GM23338 (cell line): ENCODE measurements around the gene SMG7. TPM values are rescaled to one million over a fixed set of nuclear protein-coding genes. Genes with fewer than 3 reads are reported as not detected.

Experiments used
- ATAC-seq: fragments of 200-7000 bp; cut with Tn5 transposase; 3 replicates; pipeline ENCODE4 v1.9.1; 2020
- DNase-seq: peaks from one replicate; pipeline ENCODE4 v3.0.0-alpha.2; 2015; ENCODE audit warnings: low spot score
- H2AFZ ChIP-seq: fragments of 200-600 bp; sonication (generic); 2 replicates; pipeline ENCODE4 v1.8.0; 2016; ENCODE audit warnings: antibody characterized with exemption, mild to moderate bottlenecking, moderate library complexity
- H3F3A ChIP-seq: fragments of 200-600 bp; sonication (generic); replicated peaks from 2 replicates; pipeline ENCODE4 v1.8.0; 2017; ENCODE audit warnings: antibody characterized with exemption, mixed run types, low read depth
- H3K27ac ChIP-seq: fragments of 200-600 bp; sonication (generic); 2 replicates; pipeline ENCODE4 v1.6.1; 2016; ENCODE audit warnings: low read depth
- H3K27me3 ChIP-seq: fragments of 200-600 bp; sonication (generic); 2 replicates; pipeline ENCODE4 v1.8.0; 2016; ENCODE audit warnings: mild to moderate bottlenecking, mixed run types, moderate library complexity; ENCODE audit not compliant: insufficient read depth
- H3K36me3 ChIP-seq: fragments of 200-600 bp; sonication (generic); 2 replicates; pipeline ENCODE4 v1.8.0; 2016; ENCODE audit warnings: mild to moderate bottlenecking; ENCODE audit not compliant: insufficient read depth
- H3K4me1 ChIP-seq: fragments of 200-600 bp; sonication (generic); 2 replicates; pipeline ENCODE4 v1.8.0; 2016; ENCODE audit warnings: mild to moderate bottlenecking, moderate library complexity; ENCODE audit not compliant: insufficient read depth
- H3K4me2 ChIP-seq: fragments of 200-600 bp; sonication (generic); 2 replicates; pipeline ENCODE4 v1.7.1; 2017; ENCODE audit warnings: mixed run types
- H3K4me3 ChIP-seq: fragments of 200-600 bp; sonication (generic); 2 replicates; pipeline ENCODE4 v1.6.1; 2016; ENCODE audit warnings: mixed run types
- H3K79me2 ChIP-seq: fragments of 200-600 bp; sonication (generic); replicated peaks from 2 replicates; pipeline ENCODE4 v1.8.0; 2017; ENCODE audit warnings: mild to moderate bottlenecking; ENCODE audit not compliant: insufficient read depth
- H3K9me2 ChIP-seq: fragments of 200-600 bp; sonication (generic); 2 replicates; pipeline ENCODE4 v1.8.0; 2017; ENCODE audit not compliant: insufficient read depth
- H4K20me1 ChIP-seq: fragments of 200-600 bp; sonication (generic); replicated peaks from 2 replicates; pipeline ENCODE4 v1.8.0; 2017; ENCODE audit warnings: mild to moderate bottlenecking; ENCODE audit not compliant: insufficient read depth
- H3K27ac Mint-ChIP-seq: 2 replicates; pipeline ENCODE4 v1.8.0; 2020; ENCODE audit warnings: inconsistent platforms, mild to moderate bottlenecking, moderate library complexity, mixed read lengths
- H3K27me3 Mint-ChIP-seq: 3 replicates; pipeline ENCODE4 v1.8.0; 2022; ENCODE audit warnings: low read depth, mild to moderate bottlenecking, moderate library complexity, mixed read lengths, inconsistent platforms; ENCODE audit not compliant: insufficient read depth, poor library complexity
- H3K36me3 Mint-ChIP-seq: 3 replicates; pipeline ENCODE4 v1.8.0; 2021; ENCODE audit warnings: low read depth, mild to moderate bottlenecking, inconsistent platforms, moderate library complexity, mixed read lengths
- H3K4me1 Mint-ChIP-seq: 3 replicates; pipeline ENCODE4 v1.8.0; 2020; ENCODE audit warnings: mild to moderate bottlenecking, inconsistent platforms, mixed read lengths
- H3K4me3 Mint-ChIP-seq: 3 replicates; pipeline ENCODE4 v1.8.0; 2021; ENCODE audit warnings: moderate library complexity, mild to moderate bottlenecking, inconsistent platforms, mixed read lengths
- H3K9me3 Mint-ChIP-seq: 3 replicates; pipeline ENCODE4 v1.8.0; 2020; ENCODE audit warnings: moderate library complexity, mild to moderate bottlenecking, inconsistent platforms, mixed read lengths
- CREB1 ChIP-seq: fragments of 250-450 bp; sonication (Bioruptor Pico); IDR thresholded peaks from 2 replicates; pipeline ENCODE4 v1.5.0; 2020; ENCODE audit warnings: low read depth, mild to moderate bottlenecking, moderate library complexity
- JUNB ChIP-seq: IDR thresholded peaks from one replicate; pipeline ENCODE4 v1.6.1; 2016; ENCODE audit warnings: antibody characterized with exemption; ENCODE audit not compliant: unreplicated experiment
- NANOG ChIP-seq: IDR thresholded peaks from 2 replicates; pipeline ENCODE4 v1.6.1; 2016; ENCODE audit warnings: antibody characterized with exemption, borderline replicate concordance
- STAT1 ChIP-seq: IDR thresholded peaks from one replicate; pipeline ENCODE4 v1.6.1; 2016; ENCODE audit warnings: antibody characterized with exemption; ENCODE audit not compliant: unreplicated experiment
- ZNF114 ChIP-seq: fragments of 250-450 bp; sonication (Bioruptor Pico); IDR thresholded peaks from 2 replicates; pipeline ENCODE4 v1.5.0; 2020; ENCODE audit warnings: mild to moderate bottlenecking, moderate library complexity
- polyA plus RNA-seq: library from polyadenylated mRNA; unstranded; fragments of >200 nt; fragmentation: Nextera tagmentation; extraction: Ambion mirVana; gene quantifications from 2 replicates; pipeline ENCODE4 v1.2.1, GENCODE V29; 2016
- total RNA-seq: library from RNA; depleted of rRNA; stranded (reverse); fragments of >200 nt; shearing (Covaris generic); gene quantifications from 2 replicates; pipeline ENCODE4 v1.2.3, GENCODE V29; 2014
- TF ChIP-seq, protein P1 (sequence below): IDR thresholded peaks from one replicate; pipeline ENCODE4 v1.6.1; 2018; ENCODE audit warnings: antibody characterized with exemption; ENCODE audit not compliant: unreplicated experiment
- TF ChIP-seq, protein P2 (sequence below), 2 experiments: fragments of 200-600 bp in 1 of 2; sonication (generic) in 1 of 2; conservative IDR thresholded peaks; 2 replicates each; pipeline versions ENCODE4 v1.5.1 to v1.6.1; 2016 to 2017; ENCODE audit warnings: antibody characterized with exemption in 2 of 2, low read depth in 2 of 2, mild to moderate bottlenecking in 2 of 2, moderate library complexity in 1 of 2
- TF ChIP-seq, protein P3 (sequence below): fragments of 250-450 bp; sonication (Bioruptor Pico); IDR thresholded peaks from 2 replicates; pipeline ENCODE4 v1.5.0; 2020; ENCODE audit warnings: mild to moderate bottlenecking, moderate library complexity

SMG7 gene
- total and polyA plus RNA-seq, 2 experiments from 2014 or later = 33.0 to 79.4 TPM

DNA sequence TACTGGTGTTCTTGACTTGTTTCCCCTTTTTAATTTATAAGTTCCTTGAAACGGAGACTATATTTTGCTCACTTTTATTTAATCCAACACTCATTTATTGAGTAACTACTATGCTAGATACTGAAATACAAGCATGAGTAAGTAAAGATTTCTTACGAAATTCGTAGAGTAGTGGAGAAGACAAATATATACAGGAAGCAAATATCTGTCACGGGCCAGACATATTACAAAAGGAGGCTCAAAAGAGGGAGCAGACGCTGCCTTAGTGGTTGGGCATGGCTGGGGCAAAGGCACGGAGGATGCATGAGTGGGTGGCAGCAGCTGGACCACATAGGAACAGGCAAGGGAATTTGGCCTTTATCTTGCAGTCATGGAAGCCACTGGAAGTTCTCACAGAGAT is 111.2 kb downstream of the SMG7 start:
- Histone ChIP-seq H3K27me3 (no peaks in the 10 kb centered on the region), H4K20me1 (no peaks in the 10 kb centered on the region), H3K4me2 (no peak overlapping the region), H2AFZ (no peak overlapping the region), H3K27ac (no peak overlapping the region), H3F3A (no peaks in the 10 kb centered on the region), H3K79me2 (no peaks in the 10 kb centered on the region), H3K4me1 (peaks cover 8% of the 10 kb centered on the region), H3K36me3 (no peaks in the 10 kb centered on the region), H3K4me3 (no peak overlapping the region), H3K9me2 (no peaks in the 10 kb centered on the region)
- Mint-ChIP-seq H3K4me3 (no peak overlapping the region), H3K27ac (no peak overlapping the region), H3K4me1 (peaks cover 6% of the 10 kb centered on the region), H3K9me3 (no peaks in the 10 kb centered on the region), H3K27me3 (peaks cover 15% of the 10 kb centered on the region), H3K36me3 (no peaks in the 10 kb centered on the region)
- no peak for ATAC-seq
- DNase-seq = no peak
- TF ChIP-seq CREB1 (CRISPR knock-in tag) (no peak), STAT1 (no peak), JUNB (no peak), NANOG (no peak), ZNF114 (CRISPR knock-in tag) (no peak)
- TF ChIP-seq, protein P1, sequence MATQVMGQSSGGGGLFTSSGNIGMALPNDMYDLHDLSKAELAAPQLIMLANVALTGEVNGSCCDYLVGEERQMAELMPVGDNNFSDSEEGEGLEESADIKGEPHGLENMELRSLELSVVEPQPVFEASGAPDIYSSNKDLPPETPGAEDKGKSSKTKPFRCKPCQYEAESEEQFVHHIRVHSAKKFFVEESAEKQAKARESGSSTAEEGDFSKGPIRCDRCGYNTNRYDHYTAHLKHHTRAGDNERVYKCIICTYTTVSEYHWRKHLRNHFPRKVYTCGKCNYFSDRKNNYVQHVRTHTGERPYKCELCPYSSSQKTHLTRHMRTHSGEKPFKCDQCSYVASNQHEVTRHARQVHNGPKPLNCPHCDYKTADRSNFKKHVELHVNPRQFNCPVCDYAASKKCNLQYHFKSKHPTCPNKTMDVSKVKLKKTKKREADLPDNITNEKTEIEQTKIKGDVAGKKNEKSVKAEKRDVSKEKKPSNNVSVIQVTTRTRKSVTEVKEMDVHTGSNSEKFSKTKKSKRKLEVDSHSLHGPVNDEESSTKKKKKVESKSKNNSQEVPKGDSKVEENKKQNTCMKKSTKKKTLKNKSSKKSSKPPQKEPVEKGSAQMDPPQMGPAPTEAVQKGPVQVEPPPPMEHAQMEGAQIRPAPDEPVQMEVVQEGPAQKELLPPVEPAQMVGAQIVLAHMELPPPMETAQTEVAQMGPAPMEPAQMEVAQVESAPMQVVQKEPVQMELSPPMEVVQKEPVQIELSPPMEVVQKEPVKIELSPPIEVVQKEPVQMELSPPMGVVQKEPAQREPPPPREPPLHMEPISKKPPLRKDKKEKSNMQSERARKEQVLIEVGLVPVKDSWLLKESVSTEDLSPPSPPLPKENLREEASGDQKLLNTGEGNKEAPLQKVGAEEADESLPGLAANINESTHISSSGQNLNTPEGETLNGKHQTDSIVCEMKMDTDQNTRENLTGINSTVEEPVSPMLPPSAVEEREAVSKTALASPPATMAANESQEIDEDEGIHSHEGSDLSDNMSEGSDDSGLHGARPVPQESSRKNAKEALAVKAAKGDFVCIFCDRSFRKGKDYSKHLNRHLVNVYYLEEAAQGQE = no peak
- TF ChIP-seq, protein P2, sequence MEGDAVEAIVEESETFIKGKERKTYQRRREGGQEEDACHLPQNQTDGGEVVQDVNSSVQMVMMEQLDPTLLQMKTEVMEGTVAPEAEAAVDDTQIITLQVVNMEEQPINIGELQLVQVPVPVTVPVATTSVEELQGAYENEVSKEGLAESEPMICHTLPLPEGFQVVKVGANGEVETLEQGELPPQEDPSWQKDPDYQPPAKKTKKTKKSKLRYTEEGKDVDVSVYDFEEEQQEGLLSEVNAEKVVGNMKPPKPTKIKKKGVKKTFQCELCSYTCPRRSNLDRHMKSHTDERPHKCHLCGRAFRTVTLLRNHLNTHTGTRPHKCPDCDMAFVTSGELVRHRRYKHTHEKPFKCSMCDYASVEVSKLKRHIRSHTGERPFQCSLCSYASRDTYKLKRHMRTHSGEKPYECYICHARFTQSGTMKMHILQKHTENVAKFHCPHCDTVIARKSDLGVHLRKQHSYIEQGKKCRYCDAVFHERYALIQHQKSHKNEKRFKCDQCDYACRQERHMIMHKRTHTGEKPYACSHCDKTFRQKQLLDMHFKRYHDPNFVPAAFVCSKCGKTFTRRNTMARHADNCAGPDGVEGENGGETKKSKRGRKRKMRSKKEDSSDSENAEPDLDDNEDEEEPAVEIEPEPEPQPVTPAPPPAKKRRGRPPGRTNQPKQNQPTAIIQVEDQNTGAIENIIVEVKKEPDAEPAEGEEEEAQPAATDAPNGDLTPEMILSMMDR (conservative IDR thresholded peaks at IDR 0.05; ENCODE audit: low read depth in 2 of 2) = no peak

DNA sequence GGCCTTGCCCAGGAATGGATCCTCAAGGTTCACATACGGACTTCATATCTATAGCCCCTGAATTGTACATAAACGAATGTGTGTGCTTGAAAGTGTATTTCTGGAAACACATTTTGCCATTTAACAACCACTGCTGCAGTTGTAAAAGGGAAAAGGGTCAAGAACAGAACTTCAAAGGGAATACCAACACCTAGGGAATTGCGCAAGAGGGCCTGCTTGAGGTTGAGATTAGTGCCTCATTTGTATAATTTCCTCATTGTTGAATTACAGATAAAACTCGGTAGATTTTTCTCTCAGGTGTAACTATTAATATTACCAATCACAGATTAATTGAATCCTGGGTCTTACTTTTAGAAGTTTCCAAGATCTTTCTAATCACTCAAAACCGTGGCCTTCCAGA is 111.8 kb downstream of the SMG7 start:
- peaks cover 9% of the 10 kb centered on the region for H3K4me1 Mint-ChIP-seq
- Histone ChIP-seq H3F3A (no peaks in the 10 kb centered on the region), H3K27ac (no peak overlapping the region), H3K4me1 (peaks cover 14% of the 10 kb centered on the region), H3K27me3 (no peaks in the 10 kb centered on the region), H2AFZ (no peak overlapping the region), H3K36me3 (no peaks in the 10 kb centered on the region), H3K4me3 (no peak overlapping the region), H3K79me2 (no peaks in the 10 kb centered on the region), H4K20me1 (no peaks in the 10 kb centered on the region), H3K4me2 (no peak overlapping the region), H3K9me2 (no peaks in the 10 kb centered on the region)
- DNase-seq (no peak), ATAC-seq (no peak)
- no peaks in the 10 kb centered on the region for H3K36me3 Mint-ChIP-seq
- H3K9me3 Mint-ChIP-seq = no peaks in the 10 kb centered on the region; the same call in 2 of the 3 replicates
- peaks cover 15% of the 10 kb centered on the region for H3K27me3 Mint-ChIP-seq
- TF ChIP-seq, protein P3, sequence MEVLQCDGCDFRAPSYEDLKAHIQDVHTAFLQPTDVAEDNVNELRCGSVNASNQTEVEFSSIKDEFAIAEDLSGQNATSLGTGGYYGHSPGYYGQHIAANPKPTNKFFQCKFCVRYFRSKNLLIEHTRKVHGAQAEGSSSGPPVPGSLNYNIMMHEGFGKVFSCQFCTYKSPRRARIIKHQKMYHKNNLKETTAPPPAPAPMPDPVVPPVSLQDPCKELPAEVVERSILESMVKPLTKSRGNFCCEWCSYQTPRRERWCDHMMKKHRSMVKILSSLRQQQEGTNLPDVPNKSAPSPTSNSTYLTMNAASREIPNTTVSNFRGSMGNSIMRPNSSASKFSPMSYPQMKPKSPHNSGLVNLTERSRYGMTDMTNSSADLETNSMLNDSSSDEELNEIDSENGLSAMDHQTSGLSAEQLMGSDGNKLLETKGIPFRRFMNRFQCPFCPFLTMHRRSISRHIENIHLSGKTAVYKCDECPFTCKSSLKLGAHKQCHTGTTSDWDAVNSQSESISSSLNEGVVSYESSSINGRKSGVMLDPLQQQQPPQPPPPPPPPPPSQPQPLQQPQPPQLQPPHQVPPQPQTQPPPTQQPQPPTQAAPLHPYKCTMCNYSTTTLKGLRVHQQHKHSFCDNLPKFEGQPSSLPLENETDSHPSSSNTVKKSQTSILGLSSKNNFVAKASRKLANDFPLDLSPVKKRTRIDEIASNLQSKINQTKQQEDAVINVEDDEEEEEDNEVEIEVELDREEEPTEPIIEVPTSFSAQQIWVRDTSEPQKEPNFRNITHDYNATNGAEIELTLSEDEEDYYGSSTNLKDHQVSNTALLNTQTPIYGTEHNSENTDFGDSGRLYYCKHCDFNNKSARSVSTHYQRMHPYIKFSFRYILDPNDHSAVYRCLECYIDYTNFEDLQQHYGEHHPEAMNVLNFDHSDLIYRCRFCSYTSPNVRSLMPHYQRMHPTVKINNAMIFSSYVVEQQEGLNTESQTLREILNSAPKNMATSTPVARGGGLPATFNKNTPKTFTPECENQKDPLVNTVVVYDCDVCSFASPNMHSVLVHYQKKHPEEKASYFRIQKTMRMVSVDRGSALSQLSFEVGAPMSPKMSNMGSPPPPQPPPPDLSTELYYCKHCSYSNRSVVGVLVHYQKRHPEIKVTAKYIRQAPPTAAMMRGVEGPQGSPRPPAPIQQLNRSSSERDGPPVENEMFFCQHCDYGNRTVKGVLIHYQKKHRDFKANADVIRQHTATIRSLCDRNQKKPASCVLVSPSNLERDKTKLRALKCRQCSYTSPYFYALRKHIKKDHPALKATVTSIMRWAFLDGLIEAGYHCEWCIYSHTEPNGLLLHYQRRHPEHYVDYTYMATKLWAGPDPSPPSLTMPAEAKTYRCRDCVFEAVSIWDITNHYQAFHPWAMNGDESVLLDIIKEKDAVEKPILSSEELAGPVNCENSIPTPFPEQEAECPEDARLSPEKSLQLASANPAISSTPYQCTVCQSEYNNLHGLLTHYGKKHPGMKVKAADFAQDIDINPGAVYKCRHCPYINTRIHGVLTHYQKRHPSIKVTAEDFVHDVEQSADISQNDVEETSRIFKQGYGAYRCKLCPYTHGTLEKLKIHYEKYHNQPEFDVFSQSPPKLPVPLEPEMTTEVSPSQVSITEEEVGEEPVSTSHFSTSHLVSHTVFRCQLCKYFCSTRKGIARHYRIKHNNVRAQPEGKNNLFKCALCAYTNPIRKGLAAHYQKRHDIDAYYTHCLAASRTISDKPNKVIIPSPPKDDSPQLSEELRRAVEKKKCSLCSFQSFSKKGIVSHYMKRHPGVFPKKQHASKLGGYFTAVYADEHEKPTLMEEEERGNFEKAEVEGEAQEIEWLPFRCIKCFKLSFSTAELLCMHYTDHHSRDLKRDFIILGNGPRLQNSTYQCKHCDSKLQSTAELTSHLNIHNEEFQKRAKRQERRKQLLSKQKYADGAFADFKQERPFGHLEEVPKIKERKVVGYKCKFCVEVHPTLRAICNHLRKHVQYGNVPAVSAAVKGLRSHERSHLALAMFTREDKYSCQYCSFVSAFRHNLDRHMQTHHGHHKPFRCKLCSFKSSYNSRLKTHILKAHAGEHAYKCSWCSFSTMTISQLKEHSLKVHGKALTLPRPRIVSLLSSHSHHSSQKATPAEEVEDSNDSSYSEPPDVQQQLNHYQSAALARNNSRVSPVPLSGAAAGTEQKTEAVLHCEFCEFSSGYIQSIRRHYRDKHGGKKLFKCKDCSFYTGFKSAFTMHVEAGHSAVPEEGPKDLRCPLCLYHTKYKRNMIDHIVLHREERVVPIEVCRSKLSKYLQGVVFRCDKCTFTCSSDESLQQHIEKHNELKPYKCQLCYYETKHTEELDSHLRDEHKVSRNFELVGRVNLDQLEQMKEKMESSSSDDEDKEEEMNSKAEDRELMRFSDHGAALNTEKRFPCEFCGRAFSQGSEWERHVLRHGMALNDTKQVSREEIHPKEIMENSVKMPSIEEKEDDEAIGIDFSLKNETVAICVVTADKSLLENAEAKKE (CRISPR knock-in tag) = no peak
- no peak overlapping the region for H3K27ac Mint-ChIP-seq
- H3K4me3 Mint-ChIP-seq = no peak overlapping the region
